WERI-Rb-1 (cell line): ENCODE measurements around the gene INPP5B.
"Not testable (repeated sequence)": the region's sequence is repeated elsewhere in the genome, so short reads cannot be mapped to it uniquely, and the experiment has no call there.

Source experiments
- DNase-seq: peaks from one replicate; pipeline ENCODE4 v3.0.0-alpha.2; 2020
- H3K27ac ChIP-seq: fragments of 250-450 bp; sonication (Bioruptor Pico); 2 replicates; pipeline ENCODE4 v1.5.1; 2020; ENCODE audit warnings: mild to moderate bottlenecking, moderate library complexity
- H3K27me3 ChIP-seq: fragments of 250-450 bp; sonication (Bioruptor Pico); 2 replicates; pipeline ENCODE4 v1.5.1; 2021; ENCODE audit warnings: mild to moderate bottlenecking, low read depth, moderate library complexity; ENCODE audit not compliant: insufficient read depth, severe bottlenecking
- H3K36me3 ChIP-seq: fragments of 250-450 bp; sonication (Bioruptor Pico); 2 replicates; pipeline ENCODE4 v1.5.1; 2020; ENCODE audit warnings: mild to moderate bottlenecking, moderate library complexity
- H3K4me3 ChIP-seq: 2 replicates; pipeline ENCODE4 v1.5.1; 2011; ENCODE audit warnings: low read depth, mild to moderate bottlenecking, control low read depth, low read length
- H3K9me3 ChIP-seq: fragments of 250-450 bp; sonication (Bioruptor Pico); 2 replicates; pipeline ENCODE4 v1.5.1; 2021; ENCODE audit warnings: mild to moderate bottlenecking, moderate library complexity; ENCODE audit not compliant: severe bottlenecking
- TF ChIP-seq, protein P1 (sequence below): IDR thresholded peaks from 2 replicates; pipeline ENCODE4 v1.5.1; 2011; ENCODE audit warnings: low read depth, mild to moderate bottlenecking, control low read depth, inconsistent platforms, low read length

INPP5B gene

DNA sequence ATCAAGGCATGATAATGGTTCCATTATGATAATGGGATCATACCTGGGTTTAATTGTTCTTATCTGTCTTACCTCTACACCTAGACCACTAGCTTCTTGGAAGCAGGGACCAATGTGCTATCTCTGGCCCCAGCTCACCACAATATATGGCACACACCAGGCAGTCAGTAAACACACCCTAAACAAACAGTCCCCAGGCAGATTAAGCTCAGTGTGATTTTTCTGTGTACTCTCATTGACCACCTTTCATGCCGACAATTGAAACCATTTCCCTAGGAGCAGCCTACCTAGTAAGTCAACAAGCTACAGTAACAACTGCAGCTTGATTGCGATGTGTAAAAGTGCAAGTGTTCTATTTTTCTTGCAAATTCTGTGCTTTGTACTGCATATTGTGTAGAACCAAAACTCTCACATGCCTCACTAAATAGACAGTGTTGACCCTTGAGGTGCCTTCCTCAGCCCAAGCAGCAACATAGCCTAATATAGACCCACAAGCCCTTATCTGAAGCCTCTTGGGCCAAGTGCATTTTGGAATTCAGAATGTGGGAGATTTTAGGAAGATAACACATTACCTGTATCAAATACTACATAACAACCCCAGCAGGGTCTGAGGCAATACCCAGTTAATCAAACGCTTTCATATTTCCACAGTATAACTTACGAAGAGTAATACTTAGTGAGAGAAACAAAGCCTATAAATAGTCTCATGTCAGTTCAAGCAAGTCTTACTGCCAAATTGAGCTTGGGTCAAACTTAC is 32.0 kb downstream of the INPP5B start:
- DNase-seq, result no peak
- no peaks in the 10 kb centered on the region for H3K27me3 ChIP-seq
- no peak overlapping the region for H3K27ac ChIP-seq
- TF ChIP-seq, protein P1, sequence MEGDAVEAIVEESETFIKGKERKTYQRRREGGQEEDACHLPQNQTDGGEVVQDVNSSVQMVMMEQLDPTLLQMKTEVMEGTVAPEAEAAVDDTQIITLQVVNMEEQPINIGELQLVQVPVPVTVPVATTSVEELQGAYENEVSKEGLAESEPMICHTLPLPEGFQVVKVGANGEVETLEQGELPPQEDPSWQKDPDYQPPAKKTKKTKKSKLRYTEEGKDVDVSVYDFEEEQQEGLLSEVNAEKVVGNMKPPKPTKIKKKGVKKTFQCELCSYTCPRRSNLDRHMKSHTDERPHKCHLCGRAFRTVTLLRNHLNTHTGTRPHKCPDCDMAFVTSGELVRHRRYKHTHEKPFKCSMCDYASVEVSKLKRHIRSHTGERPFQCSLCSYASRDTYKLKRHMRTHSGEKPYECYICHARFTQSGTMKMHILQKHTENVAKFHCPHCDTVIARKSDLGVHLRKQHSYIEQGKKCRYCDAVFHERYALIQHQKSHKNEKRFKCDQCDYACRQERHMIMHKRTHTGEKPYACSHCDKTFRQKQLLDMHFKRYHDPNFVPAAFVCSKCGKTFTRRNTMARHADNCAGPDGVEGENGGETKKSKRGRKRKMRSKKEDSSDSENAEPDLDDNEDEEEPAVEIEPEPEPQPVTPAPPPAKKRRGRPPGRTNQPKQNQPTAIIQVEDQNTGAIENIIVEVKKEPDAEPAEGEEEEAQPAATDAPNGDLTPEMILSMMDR, result no peak
- no peak overlapping the region for H3K4me3 ChIP-seq
- H3K36me3 ChIP-seq, result no peaks in the 10 kb centered on the region
- H3K9me3 ChIP-seq, result no peaks in the 10 kb centered on the region

DNA sequence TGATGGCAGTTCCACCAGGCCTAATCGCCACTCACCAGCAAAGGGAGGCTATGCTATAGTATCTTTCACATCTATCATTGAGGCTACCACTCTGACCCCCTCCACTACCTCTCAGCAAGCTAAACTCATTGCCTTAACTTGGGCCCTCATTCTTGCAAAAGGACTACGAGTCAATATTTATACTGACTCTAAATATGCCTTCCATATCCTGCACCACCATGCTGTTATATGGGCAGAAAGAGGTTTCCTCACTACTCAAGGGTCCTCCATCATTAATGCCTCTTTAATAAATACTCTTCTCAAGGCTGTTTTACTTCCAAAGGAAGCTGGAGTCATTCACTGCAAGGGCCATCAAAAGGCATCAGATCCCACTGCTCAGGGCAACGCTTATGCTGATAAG is 35.4 kb downstream of the INPP5B start:
- DNase-seq, H3K27me3 ChIP-seq, H3K36me3 ChIP-seq, H3K4me3 ChIP-seq, H3K27ac ChIP-seq, H3K9me3 ChIP-seq: not testable (repeated sequence)

DNA sequence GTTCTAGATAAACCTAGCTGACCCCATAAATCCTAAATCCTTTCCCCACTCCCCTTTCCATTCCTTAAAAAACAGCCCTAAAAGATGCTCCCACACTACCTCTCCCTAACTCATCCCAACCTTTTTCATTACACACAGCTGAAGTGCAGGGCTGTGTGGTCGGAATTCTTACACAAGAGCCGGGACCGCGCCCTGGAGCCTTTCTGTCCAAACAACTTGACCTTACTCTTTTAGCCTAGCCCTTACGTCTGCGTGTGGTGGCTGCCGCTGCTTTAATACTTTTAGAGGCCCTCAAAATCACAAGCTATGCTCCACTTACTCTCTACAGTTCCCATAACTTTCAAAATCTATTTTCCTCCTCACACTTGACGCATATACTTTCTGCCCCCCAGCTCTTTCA is 36.0 kb downstream of the INPP5B start:
- H3K4me3 ChIP-seq, DNase-seq, H3K27me3 ChIP-seq, H3K27ac ChIP-seq, H3K9me3 ChIP-seq, H3K36me3 ChIP-seq: not testable (repeated sequence)

DNA sequence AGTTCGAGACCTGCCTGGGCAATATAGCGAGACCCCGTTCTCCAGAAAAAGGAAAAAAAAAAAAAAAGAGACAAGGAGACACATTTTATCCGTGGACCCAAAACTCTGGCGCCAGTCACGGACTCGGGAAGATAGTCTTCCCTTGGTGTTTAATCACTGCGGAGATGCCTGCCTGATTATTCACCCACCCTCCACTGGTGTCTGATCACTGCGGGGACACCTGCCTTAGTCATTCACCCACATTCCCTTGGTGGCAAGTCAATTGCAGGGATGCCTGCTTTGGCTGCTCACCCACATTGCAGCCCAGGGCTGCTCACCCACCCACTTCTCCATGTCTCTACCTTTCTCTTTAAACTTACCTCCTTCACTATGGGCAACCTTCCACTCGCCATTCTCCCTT is 38.3 kb downstream of the INPP5B start:
- not testable (repeated sequence) for H3K36me3 ChIP-seq, H3K9me3 ChIP-seq, H3K27ac ChIP-seq, DNase-seq, H3K27me3 ChIP-seq, H3K4me3 ChIP-seq

DNA sequence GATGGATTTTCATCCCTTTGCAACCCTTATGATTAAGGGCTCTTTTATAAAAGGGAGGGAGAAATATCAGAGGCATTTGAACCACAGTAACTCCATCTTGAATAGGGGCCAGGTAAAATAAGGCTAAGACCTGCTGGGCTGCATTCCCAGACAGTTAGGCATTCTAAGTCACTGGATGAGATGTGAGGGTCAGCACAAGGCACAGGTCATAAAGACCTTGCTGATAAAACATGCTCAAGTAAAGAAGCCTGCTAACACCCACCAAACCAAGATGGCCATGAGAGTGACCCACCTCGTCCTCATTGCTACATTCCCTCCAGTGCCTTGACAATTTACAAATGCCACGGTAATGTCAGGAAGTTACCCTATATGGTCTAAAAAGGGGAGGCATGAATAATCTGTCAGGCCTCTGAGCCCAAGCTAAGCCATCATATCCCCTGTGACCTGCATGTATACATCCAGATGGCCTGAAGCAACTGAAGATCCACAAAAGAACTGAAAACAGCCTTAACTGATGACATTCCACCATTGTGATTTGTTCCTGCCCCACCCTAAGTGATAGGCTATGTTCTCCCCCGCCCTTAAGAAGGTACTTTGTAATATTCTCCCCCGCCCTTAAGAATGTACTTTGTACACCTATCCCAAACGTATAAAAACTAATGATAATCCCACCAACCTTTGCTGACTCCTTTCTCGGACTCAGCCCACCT is 39.3 kb downstream of the INPP5B start:
- H3K27ac ChIP-seq, DNase-seq, H3K4me3 ChIP-seq, H3K36me3 ChIP-seq, H3K27me3 ChIP-seq, H3K9me3 ChIP-seq: not testable (repeated sequence)

DNA sequence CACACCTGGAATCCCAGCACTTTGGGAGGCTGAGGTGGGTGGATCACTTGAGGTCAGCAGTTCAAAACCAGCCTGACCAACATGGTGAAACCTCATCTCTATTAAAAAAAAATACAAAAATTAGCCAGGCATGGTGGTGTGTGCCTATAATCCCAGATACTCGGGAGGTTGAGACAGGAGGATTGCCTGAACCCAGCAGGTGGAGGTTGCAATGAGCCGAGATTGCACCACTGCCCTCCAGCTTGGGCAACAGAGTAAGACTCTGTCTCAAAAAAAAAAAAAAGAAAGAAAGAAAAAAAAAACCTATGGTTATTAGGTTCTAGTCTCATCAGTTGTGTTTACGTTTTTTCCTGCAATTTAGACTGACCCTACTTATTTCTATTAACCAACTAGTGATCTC is 40.3 kb downstream of the INPP5B start:
- not testable (repeated sequence) for DNase-seq, H3K27me3 ChIP-seq, H3K27ac ChIP-seq, H3K4me3 ChIP-seq, H3K36me3 ChIP-seq, H3K9me3 ChIP-seq

DNA sequence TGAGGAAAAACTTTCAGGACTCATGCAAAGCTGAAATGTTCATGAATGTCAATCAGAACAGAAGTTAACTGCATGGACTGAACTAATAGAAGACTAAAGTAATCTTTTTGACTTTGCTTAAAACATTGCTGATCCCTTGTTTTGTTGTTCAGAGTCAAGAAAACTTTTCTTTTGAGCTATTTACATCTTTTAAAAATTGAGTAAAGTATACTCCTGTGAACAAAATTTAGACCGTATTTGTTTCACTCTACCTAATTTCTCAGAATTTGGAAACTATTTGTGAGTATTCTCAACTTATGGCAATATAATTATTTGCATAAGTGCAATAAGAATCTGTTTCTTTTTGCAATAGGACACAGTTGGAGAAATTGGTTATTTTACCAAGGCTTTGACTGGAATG is 41.1 kb downstream of the INPP5B start:
- TF ChIP-seq, protein P1, result no peak
- no peaks in the 10 kb centered on the region for H3K9me3 ChIP-seq
- no peaks in the 10 kb centered on the region; the same call in 1 of the 2 replicates for H3K36me3 ChIP-seq
- H3K27me3 ChIP-seq, result no peaks in the 10 kb centered on the region
- H3K4me3 ChIP-seq, result no peak overlapping the region
- DNase-seq, result no peak
- no peak overlapping the region for H3K27ac ChIP-seq

DNA sequence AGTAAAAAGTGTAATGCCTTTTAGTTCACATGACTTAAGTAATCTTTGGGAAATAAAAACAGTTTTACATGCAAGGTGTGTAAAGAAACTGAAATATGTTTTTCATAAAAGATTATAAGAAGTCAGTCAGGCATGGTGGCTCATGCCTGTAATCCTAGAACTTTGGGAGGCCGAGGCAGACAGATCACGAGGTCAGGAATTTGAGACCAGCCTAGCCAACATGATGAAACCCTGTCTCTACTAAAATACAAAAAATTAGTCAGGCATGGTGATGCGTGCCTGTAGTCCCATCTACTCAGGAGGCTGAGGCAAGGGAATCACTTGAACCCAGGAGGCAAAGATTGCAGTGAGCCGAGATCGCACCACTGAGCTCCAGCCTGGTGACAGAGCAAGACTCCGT is 42.9 kb downstream of the INPP5B start:
- H3K36me3 ChIP-seq, H3K9me3 ChIP-seq, H3K27me3 ChIP-seq, H3K27ac ChIP-seq, H3K4me3 ChIP-seq, DNase-seq: not testable (repeated sequence)

DNA sequence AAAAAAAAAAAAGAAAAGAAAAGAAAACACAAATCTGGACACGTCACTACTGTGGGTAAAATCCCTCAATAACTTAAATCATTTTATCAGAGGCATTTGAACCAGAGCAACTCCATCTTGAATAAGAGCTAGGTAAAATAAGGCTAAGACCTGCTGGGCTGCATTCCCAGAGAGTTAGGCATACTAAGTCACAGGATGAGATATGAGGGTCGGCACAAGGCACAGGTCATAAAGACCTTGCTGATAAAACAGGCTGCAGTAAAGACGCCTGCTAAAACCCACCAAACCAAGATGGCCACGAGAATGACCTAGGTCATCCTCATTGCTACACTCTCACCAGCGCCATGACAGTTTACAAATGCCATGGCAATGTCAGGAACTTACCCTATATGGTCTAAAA is 43.9 kb downstream of the INPP5B start:
- Histone ChIP-seq H3K4me3 (no peak overlapping the region), H3K9me3 (no peaks in the 10 kb centered on the region), H3K27me3 (no peaks in the 10 kb centered on the region), H3K27ac (no peak overlapping the region), H3K36me3 (no peaks in the 10 kb centered on the region; the same call in 1 of the 2 replicates)
- no peak for DNase-seq
- TF ChIP-seq, protein P1, result no peak
